GM12878 (cell line): Measurements from ENCODE around the gene TMEM225B. TPM values are rescaled to one million over a fixed set of nuclear protein-coding genes. Genes with fewer than 3 reads are reported as not detected.

ENCODE experiments used
- ATAC-seq: fragments of 200-7000 bp; cut with Tn5 transposase; 3 replicates; pipeline ENCODE4 v1.9.1; 2020; ENCODE audit warnings: mild to moderate bottlenecking, moderate library complexity
- BruUV-seq: library from RNA; stranded (reverse); fragments of 400-500 nt; replicated peaks from 2 replicates; lab custom pipeline; 2021; lab: Mats Ljungman, UMichigan
- CTCF ChIA-PET: fragments of 300-600 bp; sonication (Branson Sonifier 250); formaldehyde crosslinking; extraction: SDS; loops from one replicate; lab custom pipeline; 2021; ENCODE audit warnings: inconsistent platforms; lab: Yijun Ruan, JAX
- POLR2A ChIA-PET: fragments of 350-600 bp; formaldehyde crosslinking; extraction: SDS; loops from one replicate; lab custom pipeline; 2021; ENCODE audit warnings: inconsistent platforms; lab: Charles Lee
- RAD21 ChIA-PET: fragments of 300-600 bp; sonication (Branson Sonifier 250); formaldehyde crosslinking; loops from one replicate; lab custom pipeline; 2023; ENCODE audit warnings: antibody characterized with exemption; ENCODE audit not compliant: unreplicated experiment; lab: Charles Lee
- SMC1A ChIA-PET: fragments of 300-600 bp; sonication (Branson Sonifier 250); formaldehyde crosslinking; loops from one replicate; lab custom pipeline; 2023; ENCODE audit not compliant: unreplicated experiment, uncharacterized antibody; lab: Charles Lee
- DNase-seq: peaks from one replicate; pipeline ENCODE4 v3.0.0-alpha.2; 2011; ENCODE audit warnings: low read depth, low spot score
- FAIRE-seq: peaks from 3 replicates; lab custom pipeline; 2011; peaks lifted over from hg19 to GRCh38; lab: Jason Lieb, UNC
- H2AFZ ChIP-seq: 2 replicates; pipeline ENCODE4 v1.6.0; 2011; ENCODE audit warnings: low read depth, low read length, control low read depth; ENCODE audit not compliant: control insufficient read depth
- H3K27ac ChIP-seq: 2 replicates; pipeline ENCODE4 v1.5.1; 2011; ENCODE audit warnings: control low read depth; ENCODE audit not compliant: control insufficient read depth, insufficient read depth
- H3K27me3 ChIP-seq, 2 experiments: replicated peaks in 1 of 2; 2 replicates each; pipeline versions ENCODE4 v1.6.0 to v1.6.1; 2011; ENCODE audit warnings: low read length in 1 of 2; ENCODE audit not compliant: control insufficient read depth in 2 of 2, insufficient read depth in 2 of 2
- H3K36me3 ChIP-seq, 2 experiments: 2 replicates each; pipeline ENCODE4 v1.5.1; 2011; ENCODE audit warnings: low read length in 1 of 2; ENCODE audit not compliant: control insufficient read depth in 2 of 2, insufficient read depth in 2 of 2
- H3K4me1 ChIP-seq: 2 replicates; pipeline ENCODE4 v1.6.1; 2011; ENCODE audit warnings: mild to moderate bottlenecking, low read length, moderate library complexity, mixed read lengths; ENCODE audit not compliant: control insufficient read depth, insufficient read depth
- H3K4me2 ChIP-seq: 2 replicates; pipeline ENCODE4 v1.6.0; 2011; ENCODE audit warnings: control low read depth; ENCODE audit not compliant: control insufficient read depth, insufficient read depth
- H3K4me3 ChIP-seq: fragments of 200-600 bp; sonication (generic); 2 replicates; pipeline ENCODE4 v1.5.1; 2016
- H3K79me2 ChIP-seq: 2 replicates; pipeline ENCODE4 v1.6.0; 2011; ENCODE audit warnings: low read length; ENCODE audit not compliant: control insufficient read depth, insufficient read depth
- H3K9ac ChIP-seq: 2 replicates; pipeline ENCODE4 v1.8.0; 2011; ENCODE audit warnings: low read length, control low read depth, mixed read lengths; ENCODE audit not compliant: control insufficient read depth, insufficient read depth
- H3K9me3 ChIP-seq: replicated peaks from 3 replicates; pipeline ENCODE4 v1.5.1; 2011; ENCODE audit warnings: mild to moderate bottlenecking, low read length; ENCODE audit not compliant: control insufficient read depth, insufficient read depth
- H4K20me1 ChIP-seq: 2 replicates; pipeline ENCODE4 v1.6.0; 2011; ENCODE audit not compliant: control insufficient read depth, insufficient read depth
- BHLHE40 ChIP-seq, 2 experiments: fragments of 450-650 bp in 1 of 2; IDR thresholded peaks; 2 replicates each; pipeline ENCODE4 v1.6.1; 2011 to 2017; ENCODE audit warnings: low read depth in 2 of 2, borderline replicate concordance in 1 of 2, improper control_type of control experiment in 1 of 2, low read length in 1 of 2, mild to moderate bottlenecking in 1 of 2
- CTCF ChIP-seq, 3 experiments: IDR thresholded peaks in 2 of 3; conservative IDR thresholded peaks in 1 of 3; 2 replicates each; pipeline ENCODE4 v1.5.1; 2011; ENCODE audit warnings: low read depth in 3 of 3, low read length in 3 of 3, mild to moderate bottlenecking in 3 of 3, control low read depth in 2 of 3, moderate library complexity in 2 of 3, inconsistent platforms in 1 of 3, mixed read lengths in 1 of 3; ENCODE audit not compliant: control insufficient read depth in 2 of 3, insufficient read depth in 1 of 3; ENCODE audit errors: extremely low read depth in 1 of 3
- GABPA ChIP-seq: IDR thresholded peaks from 2 replicates; pipeline ENCODE4 v1.6.1; 2014; ENCODE audit warnings: antibody characterized with exemption, low read depth, mild to moderate bottlenecking, inconsistent platforms
- IKZF1 ChIP-seq: fragments of 450-650 bp; conservative IDR thresholded peaks from 2 replicates; pipeline ENCODE4 v1.6.1; 2017; ENCODE audit warnings: antibody characterized with exemption, mild to moderate bottlenecking
- LARP7 ChIP-seq: fragments of 450-650 bp; IDR thresholded peaks from 2 replicates; pipeline ENCODE4 v1.6.1; 2017; ENCODE audit warnings: mild to moderate bottlenecking
- POLR2A ChIP-seq: IDR thresholded peaks from 2 replicates; pipeline ENCODE4 v1.6.1; 2011; ENCODE audit warnings: low read depth, mild to moderate bottlenecking, low read length
- SUZ12 ChIP-seq: fragments of 200-600 bp; sonication (generic); IDR thresholded peaks from one replicate; pipeline ENCODE4 v1.6.1; 2018; ENCODE audit warnings: antibody characterized with exemption, mild to moderate bottlenecking; ENCODE audit not compliant: unreplicated experiment
- ZNF207 ChIP-seq: fragments of 450-650 bp; IDR thresholded peaks from 2 replicates; pipeline ENCODE4 v1.6.1; 2014; ENCODE audit warnings: antibody characterized with exemption, mild to moderate bottlenecking, borderline replicate concordance
- WGBS: methylation state at CpG from one replicate; pipeline ENCODE4 v1.1.6; 2016; ENCODE audit warnings: low lambda C conversion rate; ENCODE audit not compliant: insufficient replicate concordance, insufficient coverage; ENCODE audit errors: missing lambda C conversion rate; 5-methylcytosine and 5-hydroxymethylcytosine counted together
- in situ Hi-C: fragments of 300-500 bp; cut with MboI; formaldehyde crosslinking; loops from 9 replicates; pipeline ENCODE4 v1.14.3; 2018; ENCODE audit warnings: mixed read lengths
- intact Hi-C: fragments of 100-400 bp; cut with micrococcal nuclease; formaldehyde crosslinking; loops from one replicate; pipeline ENCODE4 v1.14.2; 2022; ENCODE audit not compliant: unreplicated experiment
- polyA plus RNA-seq, 11 experiments: library from polyadenylated mRNA; depleted of rRNA in 4 of 11; unstranded in 6 of 11; stranded (reverse) in 5 of 11; fragments of >200 nt; fragmentation: Nextera tagmentation in 4 of 11; fragmentation: Illumina TruSeq in 1 of 11; extraction: Ambion mirVana in 4 of 11; extraction: Trizol in 1 of 11; gene quantifications; 1 replicate in 1 of 11; 2 replicates in 10 of 11; pipeline versions ENCODE4 v1.2.1 to v1.2.3, GENCODE V29; 2011 to 2016; ENCODE audit warnings: inconsistent platforms in 2 of 11, missing spikeins in 2 of 11, low read depth in 1 of 11
- total RNA-seq, 4 experiments: library from RNA; depleted of rRNA in 3 of 4; stranded (reverse); fragments of >200 nt in 3 of 4; fragmentation: Illumina TruSeq in 1 of 4; extraction: Trizol in 1 of 4; gene quantifications; 2 replicates each; pipeline versions ENCODE4 v1.2.1 to v1.2.3, GENCODE V29; 2013 to 2021

Gene TMEM225B
- total and polyA plus RNA-seq, 10 of the 15 experiments (the other 5 are each of a cell fraction or from before 2014, with no cell fraction given) = 0.22 to 1.9 (median 0.43) TPM

GRCh38 chr7:99623702-99624447, 25.8 kb downstream of the TMEM225B start:
- no peaks in the 10 kb centered on the region for H4K20me1 ChIP-seq
- no peak for FAIRE-seq
- WGBS = 80% methylated on average over 9 of the region's 9 CpGs
- TF ChIP-seq LARP7 (no peak), ZNF207 (no peak), SUZ12 (no peak), IKZF1 (0 out of 2 replicates have a peak, but pooled peaks have one; percentile 3)
- H3K4me3 ChIP-seq = no peak overlapping the region
- in situ Hi-C loops = no loop called here
- ChIA-PET POLR2A (no interaction called here), RAD21 (no interaction called here), CTCF (interaction anchor here (1.4 kb wide), 1 partner anchor 290 kb away, joined by 3 read pairs; no protein-coding TSS in a partner anchor), SMC1A (interaction anchor here (0.9 kb wide), 1 partner anchor 21 kb away, joined by 3 read pairs; no protein-coding TSS in a partner anchor)
- H2AFZ ChIP-seq = no peak overlapping the region
- H3K27ac ChIP-seq = no peak overlapping the region
- no peak overlapping the region for H3K9ac ChIP-seq
- no peaks in the 10 kb centered on the region for H3K9me3 ChIP-seq
- no TSS peak for BruUV-seq
- no peak overlapping the region for H3K4me2 ChIP-seq
- ATAC-seq = peak; percentile 65
- H3K4me1 ChIP-seq = no peaks in the 10 kb centered on the region
- H3K27me3 ChIP-seq = no peaks in the 10 kb centered on the region
- H3K36me3 ChIP-seq = peaks cover 26 to 46% of the 10 kb centered on the region in 2 experiments
- DNase-seq = no peak
- intact Hi-C loops = no loop called here
- no peaks in the 10 kb centered on the region for H3K79me2 ChIP-seq

- RAD21 ChIA-PET = no interaction called here
- no peak for DNase-seq
- CTCF ChIA-PET = interaction anchor here (1.4 kb wide), 1 partner anchor 289 kb away, joined by 3 read pairs; no protein-coding TSS in a partner anchor
- no peak for FAIRE-seq
- Histone ChIP-seq H3K27ac (no peak overlapping the region), H3K79me2 (no peaks in the 10 kb centered on the region), H3K4me1 (no peaks in the 10 kb centered on the region), H4K20me1 (no peaks in the 10 kb centered on the region), H3K9ac (no peak overlapping the region), H3K27me3 (no peaks in the 10 kb centered on the region), H3K36me3 (peaks cover 32 to 46% of the 10 kb centered on the region in 2 experiments), H3K4me2 (no peak overlapping the region), H3K9me3 (no peaks in the 10 kb centered on the region), H2AFZ (no peak overlapping the region), H3K4me3 (no peak overlapping the region)
- no peak for TF ChIP-seq GABPA
- TF ChIP-seq CTCF (IDR thresholded peaks at IDR 0.05 in 2 of 3, conservative IDR thresholded peaks at IDR 0.05 in 1 of 3; ENCODE audit: control insufficient read depth in 2 of 3, extremely low read depth in 1 of 3, insufficient read depth in 1 of 3, low read depth in 3 of 3, low read length in 3 of 3) = no peak
- TF ChIP-seq POLR2A = peak; percentile 61; the same call in 1 of the 2 replicates
- TF ChIP-seq BHLHE40 (IDR thresholded peaks at IDR 0.05; ENCODE audit: borderline replicate concordance in 1 of 2, low read depth in 2 of 2, low read length in 1 of 2) = peak in 1 of 2 experiments; percentile 77; a peak in 2 of 4 replicates
- SMC1A ChIA-PET = interaction anchor here (0.9 kb wide), 1 partner anchor 21 kb away, joined by 3 read pairs; no protein-coding TSS in a partner anchor
- POLR2A ChIA-PET = no interaction called here
- WGBS = 95% methylated on average over 15 of the region's 16 CpGs
- no peak for ATAC-seq
- BruUV-seq = no TSS peak
- in situ Hi-C loops (no loop called here), intact Hi-C loops (no loop called here)
Measured at GRCh38 chr7:99624484-99624883, 26.4 kb downstream of the TMEM225B start.
